ENCODE results near the gene FGD4. TPM values are rescaled to one million over a fixed set of nuclear protein-coding genes. Genes with fewer than 3 reads are reported as not detected.

FGD4 gene
- total RNA-seq, 4 donors from 2014 or later: 22.1 to 56.7 (median 38.0) TPM

DNA sequence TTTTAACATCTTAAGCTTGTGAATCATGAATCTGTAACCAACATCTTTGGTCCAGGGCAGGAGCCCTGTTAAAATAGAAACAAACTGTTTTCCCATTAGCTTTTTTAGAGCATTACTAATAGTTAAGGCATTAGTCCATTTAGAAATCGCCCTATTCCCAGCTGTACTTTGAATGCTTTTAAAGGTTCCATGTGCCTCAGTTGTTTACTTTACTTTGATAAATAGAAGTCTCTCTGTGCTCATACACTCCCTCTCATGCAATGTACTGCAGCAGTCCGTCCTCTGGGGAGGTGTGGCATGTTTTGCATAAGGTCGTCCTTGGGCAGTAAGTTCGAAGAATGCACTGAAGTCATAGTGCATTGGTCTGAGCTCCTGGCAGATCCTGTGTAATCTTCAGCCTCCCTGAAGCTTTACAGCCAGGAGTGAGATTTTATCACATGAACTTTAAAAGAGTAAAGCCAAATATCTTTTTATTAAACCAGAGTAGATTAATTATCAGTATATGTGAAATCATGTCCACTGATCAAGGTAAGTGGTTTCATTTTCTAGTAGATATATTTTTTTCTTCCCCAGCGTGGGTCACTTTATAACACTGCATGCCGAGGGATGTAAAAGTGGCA lies 134.7 kb downstream of the FGD4 start:
- Histone ChIP-seq H3K27ac (peak overlapping the region; percentile 78 to 88 (median 82)), H3K9me3 (no peaks in the 10 kb centered on the region), H3K27me3 (no peaks in the 10 kb centered on the region), H3K4me1 (peaks cover 0 to 69% (median 6%) of the 10 kb centered on the region in 3 donors), H3K36me3 (no peaks in the 10 kb centered on the region), H3K4me3 (peak overlapping the region; percentile 47 to 69)
- ATAC-seq: peak; percentile 95
- TF ChIP-seq, protein P1, sequence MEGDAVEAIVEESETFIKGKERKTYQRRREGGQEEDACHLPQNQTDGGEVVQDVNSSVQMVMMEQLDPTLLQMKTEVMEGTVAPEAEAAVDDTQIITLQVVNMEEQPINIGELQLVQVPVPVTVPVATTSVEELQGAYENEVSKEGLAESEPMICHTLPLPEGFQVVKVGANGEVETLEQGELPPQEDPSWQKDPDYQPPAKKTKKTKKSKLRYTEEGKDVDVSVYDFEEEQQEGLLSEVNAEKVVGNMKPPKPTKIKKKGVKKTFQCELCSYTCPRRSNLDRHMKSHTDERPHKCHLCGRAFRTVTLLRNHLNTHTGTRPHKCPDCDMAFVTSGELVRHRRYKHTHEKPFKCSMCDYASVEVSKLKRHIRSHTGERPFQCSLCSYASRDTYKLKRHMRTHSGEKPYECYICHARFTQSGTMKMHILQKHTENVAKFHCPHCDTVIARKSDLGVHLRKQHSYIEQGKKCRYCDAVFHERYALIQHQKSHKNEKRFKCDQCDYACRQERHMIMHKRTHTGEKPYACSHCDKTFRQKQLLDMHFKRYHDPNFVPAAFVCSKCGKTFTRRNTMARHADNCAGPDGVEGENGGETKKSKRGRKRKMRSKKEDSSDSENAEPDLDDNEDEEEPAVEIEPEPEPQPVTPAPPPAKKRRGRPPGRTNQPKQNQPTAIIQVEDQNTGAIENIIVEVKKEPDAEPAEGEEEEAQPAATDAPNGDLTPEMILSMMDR (IDR thresholded peaks at IDR 0.05): no peak
- peak; percentile 29 to 41 for TF ChIP-seq POLR2A (IDR thresholded peaks at IDR 0.05)
- peak; percentile 99 for TF ChIP-seq POLR2AphosphoS5 (IDR thresholded peaks at IDR 0.05)
- WGBS, 2 donors (ENCODE audit: low coverage in 1 of 2): 2 to 8% methylated on average over 4 to 6 of the region's 6 CpGs

DNA sequence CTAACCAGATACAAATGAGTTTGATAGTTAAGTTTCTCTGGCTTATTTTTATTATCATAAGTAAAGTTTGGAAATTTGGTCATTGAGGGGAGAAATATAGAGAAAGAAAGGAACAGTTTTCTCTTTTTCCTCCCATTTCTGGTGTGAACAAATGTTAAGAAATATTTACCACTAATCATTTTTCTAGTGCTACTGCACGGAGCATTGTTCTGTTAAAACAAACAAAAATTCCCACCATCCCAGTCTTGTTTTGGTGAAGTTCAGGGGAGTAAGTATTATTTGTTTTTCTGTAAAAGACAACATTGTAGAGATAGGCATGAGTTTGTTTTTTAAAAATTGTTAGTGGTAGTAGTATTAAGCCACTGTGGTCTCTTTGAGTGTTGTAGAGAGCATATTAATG lies 135.3 kb downstream of the FGD4 start:
- H3K4me3 ChIP-seq: peak overlapping the region; percentile 47 to 69
- ATAC-seq: no peak
- H3K9me3 ChIP-seq: no peaks in the 10 kb centered on the region
- no peaks in the 10 kb centered on the region for H3K36me3 ChIP-seq
- 0 to 5% methylated on average over 1 of the region's 1 CpG for WGBS, 2 donors (ENCODE audit: low coverage in 1 of 2)
- H3K27me3 ChIP-seq: no peaks in the 10 kb centered on the region
- peaks cover 0 to 75% (median 6%) of the 10 kb centered on the region in 3 donors for H3K4me1 ChIP-seq
- H3K27ac ChIP-seq: peak overlapping the region; percentile 78 to 88 (median 82)
- TF ChIP-seq EP300 (IDR thresholded peaks at IDR 0.05): no peak
- no peak for TF ChIP-seq POLR2AphosphoS5 (IDR thresholded peaks at IDR 0.05)
- TF ChIP-seq POLR2A (IDR thresholded peaks at IDR 0.05): no peak
- TF ChIP-seq, protein P1 (IDR thresholded peaks at IDR 0.05): no peak

DNA sequence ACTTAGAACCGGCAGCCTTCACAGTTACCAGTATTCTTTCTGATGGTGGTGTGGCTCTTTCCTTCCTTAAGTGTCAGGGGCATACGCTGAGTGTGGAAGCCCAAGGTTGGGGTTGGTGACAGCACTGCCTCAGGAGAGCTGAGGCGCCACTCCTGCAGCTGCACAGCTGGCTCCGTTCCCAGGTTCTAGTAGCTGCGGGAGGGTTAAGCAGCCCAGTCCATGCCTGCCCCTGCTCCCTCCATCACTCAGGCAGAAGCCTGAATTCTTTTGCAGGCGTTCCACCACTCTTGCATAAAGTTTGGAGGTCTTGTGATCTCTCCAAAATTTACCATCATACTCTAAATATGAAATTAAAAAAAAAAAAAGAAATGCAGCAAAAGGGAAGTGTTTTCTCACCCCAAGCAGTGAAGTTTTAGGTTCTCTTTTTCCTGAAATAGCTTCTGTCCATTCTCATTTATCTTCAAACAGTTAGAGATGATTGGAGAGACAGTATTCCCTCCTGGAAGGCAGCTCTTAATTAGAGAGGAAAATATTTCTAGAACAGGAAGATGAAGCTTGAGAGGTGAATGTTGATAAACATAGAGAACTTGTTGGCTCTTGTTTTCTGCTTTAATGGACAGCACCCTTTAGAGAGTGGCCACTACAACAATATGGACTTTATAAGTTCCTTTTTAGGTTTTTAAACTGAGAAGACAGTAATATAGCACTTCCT lies 136.1 kb downstream of the FGD4 start:
- peak; percentile 40 for ATAC-seq
- peaks cover 0 to 81% (median 6%) of the 10 kb centered on the region in 3 donors for H3K4me1 ChIP-seq
- WGBS, 2 donors (ENCODE audit: low coverage in 1 of 2): 0 to 2% methylated on average over 4 of the region's 6 CpGs
- TF ChIP-seq, protein P1 (IDR thresholded peaks at IDR 0.05): no peak
- TF ChIP-seq POLR2AphosphoS5 (IDR thresholded peaks at IDR 0.05): peak; percentile 47
- H3K4me3 ChIP-seq: peak overlapping the region; percentile 47 to 69
- H3K9me3 ChIP-seq: no peaks in the 10 kb centered on the region
- H3K27ac ChIP-seq: peak overlapping the region; percentile 78 to 88 (median 82)
- no peaks in the 10 kb centered on the region for H3K36me3 ChIP-seq
- no peaks in the 10 kb centered on the region for H3K27me3 ChIP-seq

DNA sequence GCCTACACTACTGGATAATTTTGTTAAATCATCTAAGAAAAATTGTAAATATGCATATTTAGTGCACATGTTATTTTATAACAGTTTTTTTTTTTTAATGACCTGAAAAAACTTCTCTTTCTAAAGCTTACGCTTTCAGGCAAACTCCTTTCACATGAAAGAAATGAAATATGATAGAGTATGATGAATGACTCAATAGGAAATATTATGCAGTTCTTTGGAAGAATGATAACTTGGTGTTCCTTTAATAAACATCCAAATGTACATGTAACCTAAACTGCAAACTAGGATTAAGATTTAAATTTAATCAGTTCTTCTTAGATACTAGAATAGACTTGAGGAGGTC lies 136.6 kb downstream of the FGD4 start:
- Histone ChIP-seq H3K4me1 (peaks cover 0 to 86% (median 9%) of the 10 kb centered on the region in 3 donors), H3K27ac (peak overlapping the region; percentile 24 to 88 (median 82)), H3K36me3 (no peaks in the 10 kb centered on the region), H3K27me3 (no peaks in the 10 kb centered on the region), H3K9me3 (no peaks in the 10 kb centered on the region), H3K4me3 (peak overlapping the region; percentile 47 to 69)
- no peak for ATAC-seq
- TF ChIP-seq EP300 (IDR thresholded peaks at IDR 0.05): no peak
- TF ChIP-seq, protein P1 (IDR thresholded peaks at IDR 0.05): no peak
- TF ChIP-seq POLR2AphosphoS5 (IDR thresholded peaks at IDR 0.05): no peak
- no peak for TF ChIP-seq POLR2A (IDR thresholded peaks at IDR 0.05)
- 6 to 13% methylated on average over 1 of the region's 1 CpG for WGBS, 2 donors (ENCODE audit: low coverage in 1 of 2)
